HG03469 (cell line): ENCODE results near the gene IGFBPL1.

Source experiments
- ATAC-seq: cut with Tn5 transposase; IDR thresholded peaks from one replicate; pipeline ENCODE4 v1.9.1; 2021; ENCODE audit warnings: mild to moderate bottlenecking, moderate library complexity, moderate number of reproducible peaks; ENCODE audit not compliant: unreplicated experiment

Gene IGFBPL1

GRCh38 chr9:38358390-38359296, 65.6 kb downstream of the IGFBPL1 start:
- no peak for ATAC-seq

GRCh38 chr9:38357350-38358114, 66.7 kb downstream of the IGFBPL1 start:
- ATAC-seq: no peak

DNA sequence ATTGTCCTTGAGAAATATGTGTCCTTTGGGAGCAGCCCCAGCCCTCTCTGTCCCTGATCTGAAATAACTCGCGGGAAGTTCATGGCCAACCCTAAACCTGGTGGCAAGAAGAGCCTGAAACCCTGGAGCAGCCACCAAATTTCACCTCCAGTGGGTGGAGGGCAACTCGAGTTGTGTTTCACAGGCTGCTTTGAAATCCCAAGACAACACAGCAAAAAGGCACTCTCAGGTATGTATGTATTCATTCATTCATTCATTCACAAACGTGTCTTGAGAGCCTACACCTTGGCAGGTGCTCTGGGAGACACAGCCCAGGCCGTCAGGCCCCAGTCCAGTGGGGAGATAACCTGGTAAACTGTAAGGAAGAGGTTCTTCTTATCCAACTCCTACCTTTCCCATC, 67.4 kb downstream of the IGFBPL1 start:
- ATAC-seq: no peak
